ENCODE data around the gene BCL11B.

The BCL11B gene

GRCh38 chr14:99137001-99137700 lies 134.8 kb downstream of the BCL11B start:
- Histone ChIP-seq H2BK5ac (ENCODE audit: low read length) (no peak overlapping the region), H3K4me2 (ENCODE audit: low read length) (no peak overlapping the region), H3K4ac (ENCODE audit: low read depth, low read length) (no peak overlapping the region), H3K27me3 (ENCODE audit: insufficient read depth, low read length, poor library complexity) (no peaks in the 10 kb centered on the region), H3K4me1 (ENCODE audit: control insufficient read depth, low read depth, low read length) (peaks cover 14% of the 10 kb centered on the region), H3K79me2 (ENCODE audit: control insufficient read depth, insufficient read depth, low read length) (no peaks in the 10 kb centered on the region), H2BK15ac (replicated peaks; ENCODE audit: low read depth) (no peak overlapping the region), H4K5ac (ENCODE audit: low read length) (no peak overlapping the region), H2AK5ac (ENCODE audit: low read length) (no peak overlapping the region), H3K23ac (ENCODE audit: low read length) (no peak overlapping the region), H3K18ac (ENCODE audit: low read length) (no peak overlapping the region), H4K8ac (ENCODE audit: low read depth, low read length) (no peak overlapping the region), H3K9ac (ENCODE audit: low read length) (no peak overlapping the region), H3K4me3 (ENCODE audit: low read length) (no peak overlapping the region), H2BK120ac (ENCODE audit: low read depth, low read length) (no peak overlapping the region), H3K56ac (ENCODE audit: low read length) (peak overlapping the region; percentile 17), H3K36me3 (ENCODE audit: control insufficient read depth, insufficient read depth, low read length) (no peaks in the 10 kb centered on the region), H3K27ac (ENCODE audit: low read depth, low read length) (no peak overlapping the region), H3K79me1 (ENCODE audit: low read length) (no peaks in the 10 kb centered on the region)
- DNase-seq = peak; percentile 68
- no CpG with 5 or more reads among the region's 11 CpGs for WGBS (ENCODE audit: extremely low coverage, insufficient coverage, low lambda C conversion rate)

DNA sequence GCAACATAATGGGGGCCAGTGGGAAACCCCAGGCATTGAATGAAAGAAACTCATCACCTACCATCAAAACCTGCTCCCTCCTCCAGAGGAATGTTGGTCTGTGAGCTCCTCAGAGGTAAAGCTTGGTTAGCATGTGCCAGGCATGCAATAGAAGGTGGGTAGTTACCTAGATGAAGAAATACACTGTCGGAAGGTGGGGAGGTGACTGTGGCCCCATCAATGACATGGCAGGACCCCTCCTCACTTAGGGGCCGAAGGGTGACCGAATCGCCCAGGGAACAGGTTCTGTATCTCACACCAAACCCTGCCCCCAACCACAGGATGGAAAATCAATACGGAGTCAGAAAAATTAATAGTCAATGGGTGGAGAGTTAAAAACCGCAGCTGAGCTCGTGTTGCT lies 135.6 kb downstream of the BCL11B start:
- no peak overlapping the region for H3K9ac ChIP-seq (ENCODE audit: low read length)
- no peaks in the 10 kb centered on the region for H3K36me3 ChIP-seq (ENCODE audit: control insufficient read depth, insufficient read depth, low read length)
- no peak overlapping the region for H2BK15ac ChIP-seq (replicated peaks; ENCODE audit: low read depth)
- DNase-seq = no peak
- no peak overlapping the region for H2AK5ac ChIP-seq (ENCODE audit: low read length)
- H3K4me3 ChIP-seq (ENCODE audit: low read length) = no peak overlapping the region
- no peaks in the 10 kb centered on the region for H3K27me3 ChIP-seq (ENCODE audit: insufficient read depth, low read length, poor library complexity)
- H2BK120ac ChIP-seq (ENCODE audit: low read depth, low read length) = no peak overlapping the region
- no peak overlapping the region for H4K5ac ChIP-seq (ENCODE audit: low read length)
- H3K27ac ChIP-seq (ENCODE audit: low read depth, low read length) = no peak overlapping the region
- H3K4me1 ChIP-seq (ENCODE audit: control insufficient read depth, low read depth, low read length) = peaks cover 14% of the 10 kb centered on the region
- no peak overlapping the region for H3K4me2 ChIP-seq (ENCODE audit: low read length)
- WGBS (ENCODE audit: extremely low coverage, insufficient coverage, low lambda C conversion rate) = no CpG with 5 or more reads among the region's 7 CpGs
- no peak overlapping the region for H3K4ac ChIP-seq (ENCODE audit: low read depth, low read length)
- no peak overlapping the region for H3K56ac ChIP-seq (ENCODE audit: low read length)
- H3K79me1 ChIP-seq (ENCODE audit: low read length) = no peaks in the 10 kb centered on the region
- H3K79me2 ChIP-seq (ENCODE audit: control insufficient read depth, insufficient read depth, low read length) = no peaks in the 10 kb centered on the region
- no peak overlapping the region for H3K23ac ChIP-seq (ENCODE audit: low read length)
- H2BK5ac ChIP-seq (ENCODE audit: low read length) = no peak overlapping the region
- no peak overlapping the region for H3K18ac ChIP-seq (ENCODE audit: low read length)
- H4K8ac ChIP-seq (ENCODE audit: low read depth, low read length) = no peak overlapping the region

GRCh38 chr14:99136047-99136400 lies 136.0 kb downstream of the BCL11B start:
- no peak overlapping the region for H3K18ac ChIP-seq (ENCODE audit: low read length)
- H2AK5ac ChIP-seq (ENCODE audit: low read length) = no peak overlapping the region
- no peaks in the 10 kb centered on the region for H3K36me3 ChIP-seq (ENCODE audit: control insufficient read depth, insufficient read depth, low read length)
- no peak for DNase-seq
- H4K8ac ChIP-seq (ENCODE audit: low read depth, low read length) = no peak overlapping the region
- no peak overlapping the region for H2BK120ac ChIP-seq (ENCODE audit: low read depth, low read length)
- peaks cover 14% of the 10 kb centered on the region for H3K4me1 ChIP-seq (ENCODE audit: control insufficient read depth, low read depth, low read length)
- H3K79me2 ChIP-seq (ENCODE audit: control insufficient read depth, insufficient read depth, low read length) = no peaks in the 10 kb centered on the region
- H3K79me1 ChIP-seq (ENCODE audit: low read length) = no peaks in the 10 kb centered on the region
- no peak overlapping the region for H3K4ac ChIP-seq (ENCODE audit: low read depth, low read length)
- H2BK15ac ChIP-seq (replicated peaks; ENCODE audit: low read depth) = no peak overlapping the region
- H3K9ac ChIP-seq (ENCODE audit: low read length) = no peak overlapping the region
- H3K27ac ChIP-seq (ENCODE audit: low read depth, low read length) = no peak overlapping the region
- H2BK5ac ChIP-seq (ENCODE audit: low read length) = no peak overlapping the region
- no peaks in the 10 kb centered on the region for H3K27me3 ChIP-seq (ENCODE audit: insufficient read depth, low read length, poor library complexity)
- WGBS (ENCODE audit: extremely low coverage, insufficient coverage, low lambda C conversion rate) = no CpG with 5 or more reads among the region's 5 CpGs
- no peak overlapping the region for H3K56ac ChIP-seq (ENCODE audit: low read length)
- no peak overlapping the region for H3K23ac ChIP-seq (ENCODE audit: low read length)
- no peak overlapping the region for H4K5ac ChIP-seq (ENCODE audit: low read length)
- no peak overlapping the region for H3K4me3 ChIP-seq (ENCODE audit: low read length)
- no peak overlapping the region for H3K4me2 ChIP-seq (ENCODE audit: low read length)

DNA sequence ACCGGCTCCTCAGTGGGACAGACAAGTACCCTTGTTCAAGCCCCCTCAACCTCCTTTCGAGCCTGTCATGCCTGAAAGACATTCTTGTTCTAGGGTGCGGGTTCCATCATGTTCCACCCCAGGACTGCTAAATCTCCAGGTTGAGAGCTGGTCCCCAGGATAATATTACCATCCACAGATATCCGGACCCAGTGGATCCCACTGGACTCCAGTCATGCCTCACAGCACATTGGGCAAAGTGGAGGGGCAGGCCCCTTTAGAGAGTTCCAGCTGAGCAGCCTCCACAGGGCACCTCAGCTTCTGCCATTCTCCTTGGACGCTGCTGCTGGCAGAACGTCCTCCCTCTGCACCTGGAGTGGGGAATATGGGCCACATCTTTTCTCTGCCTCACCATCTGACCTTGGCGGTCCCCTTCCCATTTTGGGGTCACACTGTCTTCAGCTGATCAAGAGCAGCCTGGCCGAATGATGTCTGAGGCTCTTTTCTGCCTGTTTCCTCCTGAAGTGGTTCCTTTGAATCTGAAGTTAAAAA lies 137.4 kb downstream of the BCL11B start:
- WGBS (ENCODE audit: extremely low coverage, insufficient coverage, low lambda C conversion rate) = no CpG with 5 or more reads among the region's 8 CpGs
- no peak overlapping the region for H3K56ac ChIP-seq (ENCODE audit: low read length)
- no peak overlapping the region for H3K4ac ChIP-seq (ENCODE audit: low read depth, low read length)
- no peak overlapping the region for H3K4me3 ChIP-seq (ENCODE audit: low read length)
- H3K79me1 ChIP-seq (ENCODE audit: low read length) = no peaks in the 10 kb centered on the region
- no peak overlapping the region for H3K4me2 ChIP-seq (ENCODE audit: low read length)
- H3K18ac ChIP-seq (ENCODE audit: low read length) = no peak overlapping the region
- peak overlapping the region; percentile 30 for H3K23ac ChIP-seq (ENCODE audit: low read length)
- no peak overlapping the region for H4K8ac ChIP-seq (ENCODE audit: low read depth, low read length)
- no peak overlapping the region for H2AK5ac ChIP-seq (ENCODE audit: low read length)
- no peaks in the 10 kb centered on the region for H3K79me2 ChIP-seq (ENCODE audit: control insufficient read depth, insufficient read depth, low read length)
- no peak overlapping the region for H2BK5ac ChIP-seq (ENCODE audit: low read length)
- no peak for DNase-seq
- no peak overlapping the region for H3K9ac ChIP-seq (ENCODE audit: low read length)
- H3K27me3 ChIP-seq (ENCODE audit: insufficient read depth, low read length, poor library complexity) = no peaks in the 10 kb centered on the region
- no peak overlapping the region for H4K5ac ChIP-seq (ENCODE audit: low read length)
- no peak overlapping the region for H2BK120ac ChIP-seq (ENCODE audit: low read depth, low read length)
- H3K4me1 ChIP-seq (ENCODE audit: control insufficient read depth, low read depth, low read length) = peaks cover 14% of the 10 kb centered on the region
- no peaks in the 10 kb centered on the region for H3K36me3 ChIP-seq (ENCODE audit: control insufficient read depth, insufficient read depth, low read length)
- no peak overlapping the region for H3K27ac ChIP-seq (ENCODE audit: low read depth, low read length)
- no peak overlapping the region for H2BK15ac ChIP-seq (replicated peaks; ENCODE audit: low read depth)

DNA sequence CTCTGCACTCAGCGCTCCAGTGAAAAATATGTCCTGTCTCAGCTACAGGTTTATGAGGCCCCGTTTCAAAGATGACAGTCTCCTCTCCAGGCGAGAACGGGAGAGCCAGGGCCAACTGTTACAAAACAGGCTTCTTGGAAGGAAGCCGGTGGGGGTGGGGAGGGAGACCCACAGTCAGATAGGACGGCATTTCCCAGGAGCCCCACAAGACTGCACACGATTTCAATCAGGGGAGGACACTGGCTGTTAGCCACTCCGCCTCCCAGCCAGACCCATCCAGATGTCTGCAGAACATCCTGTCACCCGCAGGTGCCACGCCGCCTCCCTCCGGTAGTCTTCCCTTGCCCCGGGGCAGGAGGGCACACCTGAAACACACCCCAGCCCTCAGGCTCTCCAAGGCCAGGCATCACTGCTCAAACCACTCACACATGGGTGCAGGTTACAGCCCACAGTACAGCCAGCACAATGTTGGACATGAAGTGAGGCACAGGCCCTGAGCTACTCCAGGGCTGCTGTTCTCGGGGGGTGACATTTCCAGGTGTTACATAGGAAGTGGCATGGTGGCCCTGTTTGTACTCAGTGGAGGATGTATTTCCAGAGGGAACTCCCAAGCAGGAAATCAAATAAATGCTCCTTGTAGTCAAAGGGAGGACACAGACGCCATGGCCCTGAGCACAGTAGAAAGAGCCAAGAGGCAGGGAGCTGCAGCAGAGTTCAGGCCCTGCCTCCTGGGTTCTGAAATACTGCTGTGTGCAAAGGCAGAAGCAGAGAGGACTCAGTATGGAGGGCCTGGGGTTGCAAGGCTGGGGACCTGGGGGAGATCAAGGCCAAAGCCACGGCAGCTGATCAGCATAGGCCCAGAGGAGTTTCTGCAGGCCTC lies 138.1 kb downstream of the BCL11B start:
- no peaks in the 10 kb centered on the region for H3K36me3 ChIP-seq (ENCODE audit: control insufficient read depth, insufficient read depth, low read length)
- peak; percentile 50 for DNase-seq
- peak overlapping the region; percentile 58 for H3K56ac ChIP-seq (ENCODE audit: low read length)
- no CpG with 5 or more reads among the region's 16 CpGs for WGBS (ENCODE audit: extremely low coverage, insufficient coverage, low lambda C conversion rate)
- H3K4me2 ChIP-seq (ENCODE audit: low read length) = no peak overlapping the region
- peak overlapping the region; percentile 42 for H3K18ac ChIP-seq (ENCODE audit: low read length)
- H3K27me3 ChIP-seq (ENCODE audit: insufficient read depth, low read length, poor library complexity) = no peaks in the 10 kb centered on the region
- no peak overlapping the region for H2BK5ac ChIP-seq (ENCODE audit: low read length)
- no peaks in the 10 kb centered on the region for H3K79me1 ChIP-seq (ENCODE audit: low read length)
- H3K9ac ChIP-seq (ENCODE audit: low read length) = no peak overlapping the region
- H3K23ac ChIP-seq (ENCODE audit: low read length) = no peak overlapping the region
- no peak overlapping the region for H4K8ac ChIP-seq (ENCODE audit: low read depth, low read length)
- H3K4me1 ChIP-seq (ENCODE audit: control insufficient read depth, low read depth, low read length) = peaks cover 14% of the 10 kb centered on the region
- H2BK120ac ChIP-seq (ENCODE audit: low read depth, low read length) = no peak overlapping the region
- H3K79me2 ChIP-seq (ENCODE audit: control insufficient read depth, insufficient read depth, low read length) = no peaks in the 10 kb centered on the region
- no peak overlapping the region for H3K4me3 ChIP-seq (ENCODE audit: low read length)
- H2AK5ac ChIP-seq (ENCODE audit: low read length) = peak overlapping the region; percentile 3
- no peak overlapping the region for H2BK15ac ChIP-seq (replicated peaks; ENCODE audit: low read depth)
- peak overlapping the region; percentile 26 for H4K5ac ChIP-seq (ENCODE audit: low read length)
- peak overlapping the region; percentile 1 for H3K27ac ChIP-seq (ENCODE audit: low read depth, low read length)
- H3K4ac ChIP-seq (ENCODE audit: low read depth, low read length) = no peak overlapping the region
